ENCODE data around the gene IL17D.
A peak's percentile ranks its signal among the peaks of the same experiment; 100 is the strongest.
"Not testable (repeated sequence)": the region's sequence is repeated elsewhere in the genome, so short reads cannot be mapped to it uniquely, and the experiment has no call there.

IL17D gene

GRCh38 chr13:20702915-20703779 lies at the start of gene IL17D:
Gene IL17D (plus strand): TSS chr13:20703699. CDS start chr13:20704002, 303 bp downstream.
- DNase-seq (ENCODE audit: extremely low spot score, insufficient read length, low read depth) (peak; percentile 33), FAIRE-seq (peak; percentile 36)

DNA sequence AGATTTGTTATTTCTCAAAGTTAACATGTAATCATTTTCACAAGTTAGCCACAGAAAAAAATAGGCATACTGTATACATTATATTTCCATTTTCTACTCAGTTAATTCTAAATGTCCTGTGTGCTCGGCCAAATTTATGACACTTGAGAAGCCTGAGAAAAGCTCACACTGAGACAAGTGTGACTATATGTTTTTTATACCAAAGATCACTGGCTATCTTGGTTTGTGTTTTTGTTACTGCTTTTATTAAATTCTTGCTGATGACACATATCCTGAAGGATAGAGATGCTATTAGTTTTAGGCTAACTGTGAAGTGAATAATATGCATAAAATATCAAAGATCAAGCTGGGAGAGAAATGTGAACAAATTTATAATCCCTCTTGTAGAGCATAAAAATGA lies 49.3 kb upstream of the IL17D start:
- no peak for DNase-seq (ENCODE audit: extremely low spot score, insufficient read length, low read depth)
- no peak for FAIRE-seq

- FAIRE-seq (no peak), DNase-seq (ENCODE audit: extremely low spot score, insufficient read length, low read depth) (no peak)
Observed at GRCh38 chr13:20658451-20659040, 45.0 kb upstream of the IL17D start.

DNA sequence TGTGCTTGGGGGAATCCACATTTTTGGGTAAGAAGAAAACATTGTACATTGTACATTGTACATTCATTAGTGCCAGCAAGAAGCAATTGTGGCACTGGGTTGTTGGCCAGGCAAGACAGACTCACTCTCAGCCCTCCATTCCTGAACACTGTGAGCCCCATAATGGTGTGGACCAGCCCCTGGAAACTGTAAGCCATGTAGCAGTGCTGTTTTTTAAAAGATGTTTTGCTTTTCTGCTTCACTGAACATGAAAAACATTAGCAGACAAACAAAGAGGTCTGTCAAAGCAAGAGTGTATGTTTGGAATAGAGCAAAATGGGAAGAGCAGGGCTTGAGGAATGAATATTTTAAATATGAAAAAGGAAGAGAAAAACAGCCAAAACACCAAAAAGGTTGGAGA lies 39.1 kb upstream of the IL17D start:
- FAIRE-seq: no peak
- DNase-seq (ENCODE audit: extremely low spot score, insufficient read length, low read depth): no peak

DNA sequence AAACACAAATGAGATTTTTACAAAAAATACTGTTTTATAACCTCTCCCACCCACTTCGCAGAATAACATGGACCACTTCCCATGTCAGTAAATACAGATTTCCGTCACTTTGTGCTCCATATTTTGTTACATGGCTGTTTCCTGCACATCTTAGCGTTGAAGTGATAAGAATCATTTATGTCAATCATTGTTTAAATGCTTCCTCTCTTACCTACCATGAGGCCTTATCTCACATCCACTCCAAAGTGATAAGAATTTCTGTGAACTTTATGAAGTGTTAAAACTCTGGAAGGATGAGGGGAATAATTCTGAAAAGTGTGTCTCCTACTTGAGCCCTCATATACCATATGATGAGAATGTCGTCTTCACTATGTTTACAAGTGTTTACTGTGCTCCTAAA lies 36.6 kb upstream of the IL17D start:
- DNase-seq (ENCODE audit: extremely low spot score, insufficient read length, low read depth): no peak
- FAIRE-seq: no peak

GRCh38 chr13:20667857-20668437 lies 35.6 kb upstream of the IL17D start:
- no peak for FAIRE-seq
- no peak for DNase-seq (ENCODE audit: extremely low spot score, insufficient read length, low read depth)

GRCh38 chr13:20669162-20669561 lies 34.3 kb upstream of the IL17D start:
- no peak for DNase-seq (ENCODE audit: extremely low spot score, insufficient read length, low read depth)
- peak; percentile 26 for FAIRE-seq

DNA sequence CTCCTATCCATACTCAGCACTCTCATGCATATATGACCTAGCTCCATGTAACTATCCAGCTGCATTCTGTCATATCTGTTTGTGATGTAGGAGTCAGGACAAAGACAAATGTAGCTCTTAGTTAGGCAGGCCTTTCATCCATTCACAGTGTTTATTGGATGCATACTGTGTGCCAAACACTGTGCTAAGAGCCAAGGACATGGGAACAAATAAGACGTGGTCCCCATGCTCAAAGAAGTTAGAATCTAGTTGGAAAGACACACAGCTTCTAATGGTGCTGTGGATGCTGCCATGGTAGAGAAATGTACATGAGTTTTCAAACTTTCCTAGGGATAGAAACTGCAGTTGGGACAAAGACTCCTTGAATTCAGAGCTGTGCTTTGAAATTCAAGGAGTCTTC lies 31.7 kb upstream of the IL17D start:
- no peak for DNase-seq (ENCODE audit: extremely low spot score, insufficient read length, low read depth)

DNA sequence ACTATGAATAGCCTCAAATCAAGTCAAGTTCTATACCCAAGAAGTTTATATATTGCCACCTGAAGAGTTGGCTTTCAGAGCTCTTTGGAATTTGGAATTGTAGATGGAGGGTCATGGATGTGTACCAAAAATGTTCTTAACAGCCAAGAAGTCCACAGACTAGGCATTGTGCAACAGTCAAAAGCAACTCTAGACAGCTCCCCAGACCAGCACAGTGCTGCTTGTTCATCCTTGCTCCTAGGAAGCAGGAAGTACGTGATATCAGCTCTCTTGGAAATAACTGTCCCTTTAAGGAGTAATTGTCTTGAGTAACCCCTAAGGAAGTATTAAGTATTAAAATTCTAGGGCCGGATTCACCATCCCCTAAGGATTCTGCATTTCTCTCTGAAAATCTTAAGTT lies 30.7 kb upstream of the IL17D start:
- no peak for FAIRE-seq
- DNase-seq (ENCODE audit: extremely low spot score, insufficient read length, low read depth): no peak

More for the DNA sequence above, 31.7 kb upstream of the IL17D start:
- FAIRE-seq: no peak

DNA sequence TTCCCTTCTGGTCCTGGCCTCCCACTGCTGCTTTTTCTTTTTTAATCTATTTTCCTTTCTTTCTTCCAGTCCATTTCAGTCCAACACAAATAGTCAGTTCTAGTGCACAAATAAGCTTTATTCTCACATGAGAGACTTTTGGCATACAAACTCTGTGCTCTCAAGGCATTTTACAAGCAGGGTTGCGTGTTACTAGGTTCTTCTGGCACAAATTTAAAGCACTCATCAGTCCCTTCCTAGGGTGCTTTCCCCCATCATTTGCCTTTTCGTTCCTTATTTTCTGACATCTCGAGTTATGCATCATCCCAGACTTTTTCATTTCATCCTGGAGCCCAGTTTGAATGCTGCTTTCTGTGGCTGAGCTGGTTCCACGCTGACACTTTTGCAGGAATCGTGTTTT lies 29.8 kb upstream of the IL17D start:
- DNase-seq (ENCODE audit: extremely low spot score, insufficient read length, low read depth) (no peak), FAIRE-seq (no peak)

DNA sequence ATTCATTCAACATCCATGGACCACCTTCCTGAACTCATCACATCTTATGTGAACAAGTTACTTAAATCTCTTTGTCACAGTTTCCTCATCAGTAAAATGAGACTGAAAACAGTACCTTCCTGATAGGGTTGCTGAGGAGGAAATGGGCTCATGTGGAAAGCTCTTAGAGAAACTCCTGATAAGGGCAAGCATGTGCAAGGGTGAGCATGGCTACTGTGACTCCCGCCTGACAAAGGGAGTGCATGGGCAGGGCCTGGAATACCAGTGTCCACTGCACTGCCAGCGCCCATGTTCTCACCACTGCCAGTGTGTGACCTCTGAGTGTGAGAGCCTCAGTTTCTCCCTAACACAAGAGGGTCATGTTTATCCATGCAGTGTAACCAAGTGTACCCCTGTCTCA lies 27.3 kb upstream of the IL17D start:
- DNase-seq (ENCODE audit: extremely low spot score, insufficient read length, low read depth) (no peak), FAIRE-seq (no peak)

- DNase-seq (ENCODE audit: extremely low spot score, insufficient read length, low read depth); FAIRE-seq: not testable (repeated sequence)
Observed at GRCh38 chr13:20678606-20679005, 24.9 kb upstream of the IL17D start.

DNA sequence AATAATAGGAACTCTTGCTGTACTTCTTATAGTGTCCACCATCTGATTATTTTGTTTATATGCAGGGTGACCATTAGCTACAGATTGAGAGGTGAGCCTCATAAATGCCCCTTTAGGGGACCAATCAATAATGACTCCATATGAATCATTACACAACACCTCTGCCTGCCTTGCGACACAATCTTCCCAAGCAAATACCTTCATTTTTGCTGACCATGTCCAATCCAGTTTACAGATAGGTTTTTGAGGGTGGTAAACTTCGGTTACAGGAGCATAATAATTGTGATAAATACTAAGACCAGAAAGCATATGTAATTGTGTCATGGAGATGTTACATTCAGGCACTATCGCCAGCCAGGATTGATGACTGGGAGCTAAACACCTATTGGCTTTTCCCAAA lies 23.6 kb upstream of the IL17D start:
- DNase-seq (ENCODE audit: extremely low spot score, insufficient read length, low read depth) (no peak), FAIRE-seq (no peak)

DNA sequence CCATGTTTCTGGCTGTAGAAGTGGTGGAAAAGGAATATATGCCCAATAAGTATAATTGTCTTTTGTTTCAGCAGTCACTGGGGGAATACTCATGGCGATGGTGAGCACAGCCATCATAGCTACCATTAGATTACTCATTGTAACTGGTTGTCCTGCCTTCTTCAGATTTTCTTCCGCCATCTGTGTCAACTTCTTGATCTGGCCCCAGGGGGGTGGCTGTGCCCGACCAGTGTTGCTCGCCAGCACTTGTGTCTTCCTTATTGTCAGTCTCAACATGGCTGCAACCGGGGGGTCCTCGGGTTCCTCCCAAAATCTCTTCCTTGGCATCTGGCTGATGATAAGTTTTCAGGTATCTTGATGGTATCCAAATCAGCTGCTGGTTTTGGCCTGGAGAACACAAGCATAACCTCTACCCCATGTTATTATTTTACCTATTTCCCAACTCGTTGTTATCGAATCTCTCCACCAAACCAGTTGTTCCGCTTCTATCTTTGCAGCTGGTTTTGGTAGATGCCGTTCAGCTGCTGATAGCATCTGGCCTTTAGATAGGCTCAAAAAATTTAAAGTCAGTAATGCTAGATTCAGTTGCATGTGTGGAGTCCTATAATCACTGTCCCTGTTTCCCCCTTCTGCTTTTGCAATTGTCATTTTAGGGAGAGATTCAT lies 23.0 kb upstream of the IL17D start:
- no peak for DNase-seq (ENCODE audit: extremely low spot score, insufficient read length, low read depth)
- no peak for FAIRE-seq

DNA sequence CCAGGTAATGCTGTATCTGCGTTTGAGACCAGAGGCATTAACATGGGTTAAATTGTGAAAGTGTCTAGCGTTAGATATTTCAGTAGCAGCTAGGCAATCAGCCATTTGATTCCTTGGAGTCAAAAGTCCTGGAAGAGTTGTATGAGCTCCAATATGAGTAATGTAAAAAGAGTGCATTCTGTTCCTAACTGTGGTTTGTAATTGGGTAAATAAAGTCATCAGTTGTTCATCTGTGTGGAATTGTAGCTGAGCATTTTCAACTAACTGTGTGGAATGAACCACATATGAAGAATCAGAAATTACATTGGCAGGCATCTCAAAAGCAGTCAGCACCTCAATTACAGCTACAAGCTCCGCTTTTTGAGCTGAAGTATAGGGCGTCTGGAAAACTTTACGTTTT lies 22.0 kb upstream of the IL17D start:
- DNase-seq (ENCODE audit: extremely low spot score, insufficient read length, low read depth); FAIRE-seq: not testable (repeated sequence)

DNA sequence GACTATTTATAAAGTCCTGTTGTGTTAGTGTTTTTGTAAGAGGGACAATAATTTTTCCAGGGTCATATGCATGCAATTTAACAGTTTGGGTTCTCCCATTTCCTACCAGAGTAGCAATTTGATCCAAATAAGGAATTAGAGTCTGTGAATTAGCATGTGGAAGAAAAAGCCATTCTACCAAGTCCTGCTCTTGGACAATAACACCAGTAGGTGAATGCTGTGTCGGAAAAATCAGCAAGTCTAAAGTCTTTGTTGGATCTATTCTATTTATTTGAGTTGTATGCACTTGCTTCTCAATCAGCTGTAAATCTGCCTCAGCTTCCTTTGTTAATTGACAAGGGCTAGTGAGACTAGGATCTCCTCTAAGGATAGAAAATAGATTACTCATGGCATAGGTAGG lies 21.4 kb upstream of the IL17D start:
- DNase-seq (ENCODE audit: extremely low spot score, insufficient read length, low read depth) (no peak), FAIRE-seq (no peak)

GRCh38 chr13:20684041-20684440 lies 19.5 kb upstream of the IL17D start:
- FAIRE-seq: no peak
- DNase-seq (ENCODE audit: extremely low spot score, insufficient read length, low read depth): no peak

- no peak for FAIRE-seq
Observed at GRCh38 chr13:20684546-20684945, 19.0 kb upstream of the IL17D start.

DNA sequence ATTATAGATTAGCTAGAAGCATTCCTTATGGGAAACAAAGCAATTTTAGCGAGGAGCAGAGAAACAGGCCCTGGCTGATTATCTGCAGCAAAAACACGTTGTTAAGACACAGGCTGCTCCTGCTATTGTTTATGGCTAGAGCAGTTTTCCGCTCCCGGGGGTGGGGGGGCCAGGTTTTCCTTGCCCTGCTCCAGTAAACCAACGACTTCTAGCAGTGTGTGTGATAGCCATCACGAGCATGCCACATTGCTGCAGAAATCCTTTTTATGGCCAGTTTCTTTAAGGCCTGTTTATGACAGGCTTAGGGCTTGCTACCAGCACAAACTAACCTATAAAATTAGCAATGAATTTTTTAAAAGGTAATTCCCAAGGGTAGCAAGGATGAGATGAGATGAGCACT lies 18.4 kb upstream of the IL17D start:
- DNase-seq (ENCODE audit: extremely low spot score, insufficient read length, low read depth): no peak

More at GRCh38 chr13:20684546-20684945, 19.0 kb upstream of the IL17D start:
- no peak for DNase-seq (ENCODE audit: extremely low spot score, insufficient read length, low read depth)

GRCh38 chr13:20686167-20686566 lies 17.3 kb upstream of the IL17D start:
- no peak for DNase-seq (ENCODE audit: extremely low spot score, insufficient read length, low read depth)
- no peak for FAIRE-seq

More for the DNA sequence above, 18.4 kb upstream of the IL17D start:
- FAIRE-seq: no peak
